ENCODE results near the gene C17orf107.

DNA sequence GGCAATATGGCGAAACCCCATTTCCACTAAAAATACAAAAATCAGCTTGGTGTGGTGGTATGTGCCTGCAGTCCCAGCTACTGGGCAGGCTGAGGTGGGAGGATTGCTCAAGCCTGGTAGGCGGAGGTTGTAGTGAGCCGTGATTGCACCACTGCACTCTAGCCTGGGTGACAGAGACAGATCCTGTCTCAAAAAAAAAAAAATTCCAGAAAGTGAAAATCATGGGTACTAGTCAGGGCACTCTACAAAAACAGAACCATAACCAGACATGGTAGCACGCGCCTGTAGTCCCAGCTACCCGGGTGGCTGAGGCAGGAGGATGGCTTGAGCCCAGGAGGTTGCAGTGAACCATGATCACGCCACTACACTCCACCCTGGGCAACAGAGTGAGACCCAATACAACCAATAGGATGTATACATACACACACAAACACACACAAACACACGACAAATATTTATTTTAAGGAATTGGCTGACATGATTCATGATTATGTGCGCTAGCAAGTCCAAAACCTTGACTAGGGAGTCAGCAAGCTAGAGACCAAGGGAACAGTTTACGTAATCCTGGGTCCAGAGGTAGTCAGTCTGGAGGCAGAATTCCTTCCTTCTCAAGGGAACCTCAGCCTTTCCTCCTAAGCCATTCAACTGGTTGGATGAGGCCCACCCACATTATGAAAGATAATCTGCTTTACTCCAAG is 21.2 kb downstream of the C17orf107 start:
- TF ChIP-seq RAD21 (IDR thresholded peaks at IDR 0.05; ENCODE audit: low read length) (no peak), TAF1 (IDR thresholded peaks at IDR 0.05; ENCODE audit: borderline replicate concordance, low read depth, low read length) (no peak), EP300 (IDR thresholded peaks at IDR 0.05; ENCODE audit: borderline replicate concordance in 1 of 2, low read depth in 1 of 2, low read length in 1 of 2) (no peak), POLR2AphosphoS5 (IDR thresholded peaks at IDR 0.05; ENCODE audit: low read depth, low read length) (no peak), CHD2 (IDR thresholded peaks at IDR 0.05; ENCODE audit: low read length, partially characterized antibody) (no peak), RFX5 (IDR thresholded peaks at IDR 0.05; ENCODE audit: low read length) (no peak), MXI1 (IDR thresholded peaks at IDR 0.05; ENCODE audit: low read depth, low read length) (no peak), NFIC (IDR thresholded peaks at IDR 0.05; ENCODE audit: borderline replicate concordance) (no peak), FOXM1 (IDR thresholded peaks at IDR 0.05; ENCODE audit: low read depth) (no peak), GATA2 (CRISPR knock-in tag; IDR thresholded peaks at IDR 0.05) (no peak)
- TF ChIP-seq, protein P1, sequence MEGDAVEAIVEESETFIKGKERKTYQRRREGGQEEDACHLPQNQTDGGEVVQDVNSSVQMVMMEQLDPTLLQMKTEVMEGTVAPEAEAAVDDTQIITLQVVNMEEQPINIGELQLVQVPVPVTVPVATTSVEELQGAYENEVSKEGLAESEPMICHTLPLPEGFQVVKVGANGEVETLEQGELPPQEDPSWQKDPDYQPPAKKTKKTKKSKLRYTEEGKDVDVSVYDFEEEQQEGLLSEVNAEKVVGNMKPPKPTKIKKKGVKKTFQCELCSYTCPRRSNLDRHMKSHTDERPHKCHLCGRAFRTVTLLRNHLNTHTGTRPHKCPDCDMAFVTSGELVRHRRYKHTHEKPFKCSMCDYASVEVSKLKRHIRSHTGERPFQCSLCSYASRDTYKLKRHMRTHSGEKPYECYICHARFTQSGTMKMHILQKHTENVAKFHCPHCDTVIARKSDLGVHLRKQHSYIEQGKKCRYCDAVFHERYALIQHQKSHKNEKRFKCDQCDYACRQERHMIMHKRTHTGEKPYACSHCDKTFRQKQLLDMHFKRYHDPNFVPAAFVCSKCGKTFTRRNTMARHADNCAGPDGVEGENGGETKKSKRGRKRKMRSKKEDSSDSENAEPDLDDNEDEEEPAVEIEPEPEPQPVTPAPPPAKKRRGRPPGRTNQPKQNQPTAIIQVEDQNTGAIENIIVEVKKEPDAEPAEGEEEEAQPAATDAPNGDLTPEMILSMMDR (IDR thresholded peaks at IDR 0.05) = no peak
- TF ChIP-seq, protein P2, sequence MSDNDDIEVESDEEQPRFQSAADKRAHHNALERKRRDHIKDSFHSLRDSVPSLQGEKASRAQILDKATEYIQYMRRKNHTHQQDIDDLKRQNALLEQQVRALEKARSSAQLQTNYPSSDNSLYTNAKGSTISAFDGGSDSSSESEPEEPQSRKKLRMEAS (IDR thresholded peaks at IDR 0.05; ENCODE audit: low read depth) = no peak
